ENCODE results near the gene CDC45.

DNA sequence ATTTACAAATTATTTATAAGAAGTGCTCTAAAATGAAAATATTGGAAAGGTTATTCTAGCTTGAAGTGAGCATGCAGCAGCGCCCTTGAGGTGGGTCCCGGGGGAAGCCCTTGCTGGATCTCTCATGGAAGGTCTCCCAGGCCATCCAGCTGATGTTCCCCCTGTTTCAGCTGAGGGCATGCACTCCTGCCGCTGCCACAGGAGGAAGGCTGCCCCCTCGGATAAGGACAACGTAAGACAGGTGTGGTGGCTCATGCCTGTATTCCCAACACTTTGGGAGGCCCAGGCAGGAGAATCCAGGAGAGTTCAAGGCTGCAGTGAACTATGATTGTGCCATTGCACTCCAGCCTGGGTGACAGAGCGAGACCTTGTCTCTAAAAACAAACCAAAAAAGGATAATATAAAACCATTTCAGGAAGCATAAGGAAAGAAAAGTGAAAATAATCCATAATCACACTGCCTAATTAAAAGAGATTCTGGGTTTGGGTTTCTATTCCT, 15.0 kb downstream of the CDC45 start:
- TF ChIP-seq EZH2phosphoT487 (IDR thresholded peaks at IDR 0.05; ENCODE audit: borderline replicate concordance): no peak
- TF ChIP-seq CTCF (conservative IDR thresholded peaks at IDR 0.05; ENCODE audit: low read length): no peak
